BJ (cell line): ENCODE data around the gene CYP2U1. TPM values are rescaled to one million over a fixed set of nuclear protein-coding genes. Genes with fewer than 3 reads are reported as not detected.
A peak's percentile ranks its signal among the peaks of the same experiment; 100 is the strongest.

ENCODE experiments used
- CTCF ChIA-PET: fragments of 350-600 bp; formaldehyde crosslinking; extraction: SDS; loops from one replicate; lab custom pipeline; 2021; ENCODE audit warnings: antibody characterized with exemption, inconsistent platforms; lab: Yijun Ruan, JAX
- POLR2A ChIA-PET: fragments of 300-600 bp; sonication (Branson Sonifier 250); formaldehyde crosslinking; extraction: SDS; loops from one replicate; lab custom pipeline; 2021; ENCODE audit warnings: antibody characterized with exemption; lab: Charles Lee
- DNase-seq: peaks from one replicate; pipeline ENCODE4 v3.0.0-alpha.2; 2011; ENCODE audit warnings: low read depth
- H3K27me3 ChIP-seq: 2 replicates; pipeline ENCODE4 v1.6.0; 2011; ENCODE audit warnings: low read length; ENCODE audit not compliant: control insufficient read depth, insufficient read depth
- H3K36me3 ChIP-seq: 2 replicates; pipeline ENCODE4 v1.5.1; 2011; ENCODE audit warnings: low read length; ENCODE audit not compliant: control insufficient read depth, insufficient read depth
- H3K4me3 ChIP-seq: 2 replicates; pipeline ENCODE4 v1.5.1; 2011; ENCODE audit warnings: low read depth, mild to moderate bottlenecking, control low read depth, low read length
- polyA plus RNA-seq: library from polyadenylated mRNA; depleted of rRNA; stranded (reverse); fragments of >200 nt; gene quantifications from 2 replicates; pipeline ENCODE4 v1.2.3, GENCODE V29; 2011
- TF ChIP-seq, protein P1 (sequence below): IDR thresholded peaks from 2 replicates; pipeline ENCODE4 v1.5.1; 2011; ENCODE audit warnings: low read depth, mild to moderate bottlenecking, control low read depth, inconsistent platforms, low read length, moderate library complexity; ENCODE audit not compliant: insufficient read depth

CYP2U1 gene
- polyA plus RNA-seq, 1 experiment = 7.6 TPM

- TF ChIP-seq, protein P1, sequence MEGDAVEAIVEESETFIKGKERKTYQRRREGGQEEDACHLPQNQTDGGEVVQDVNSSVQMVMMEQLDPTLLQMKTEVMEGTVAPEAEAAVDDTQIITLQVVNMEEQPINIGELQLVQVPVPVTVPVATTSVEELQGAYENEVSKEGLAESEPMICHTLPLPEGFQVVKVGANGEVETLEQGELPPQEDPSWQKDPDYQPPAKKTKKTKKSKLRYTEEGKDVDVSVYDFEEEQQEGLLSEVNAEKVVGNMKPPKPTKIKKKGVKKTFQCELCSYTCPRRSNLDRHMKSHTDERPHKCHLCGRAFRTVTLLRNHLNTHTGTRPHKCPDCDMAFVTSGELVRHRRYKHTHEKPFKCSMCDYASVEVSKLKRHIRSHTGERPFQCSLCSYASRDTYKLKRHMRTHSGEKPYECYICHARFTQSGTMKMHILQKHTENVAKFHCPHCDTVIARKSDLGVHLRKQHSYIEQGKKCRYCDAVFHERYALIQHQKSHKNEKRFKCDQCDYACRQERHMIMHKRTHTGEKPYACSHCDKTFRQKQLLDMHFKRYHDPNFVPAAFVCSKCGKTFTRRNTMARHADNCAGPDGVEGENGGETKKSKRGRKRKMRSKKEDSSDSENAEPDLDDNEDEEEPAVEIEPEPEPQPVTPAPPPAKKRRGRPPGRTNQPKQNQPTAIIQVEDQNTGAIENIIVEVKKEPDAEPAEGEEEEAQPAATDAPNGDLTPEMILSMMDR = no peak
- Histone ChIP-seq H3K4me3 (no peak overlapping the region), H3K36me3 (no peaks in the 10 kb centered on the region), H3K27me3 (no peaks in the 10 kb centered on the region; the same call in 1 of the 2 replicates)
- ChIA-PET CTCF (no interaction called here), POLR2A (no interaction called here)
- DNase-seq = no peak
These were observed 37.9 kb upstream of the CYP2U1 start for GRCh38 chr4:107893171-107894137.

DNA sequence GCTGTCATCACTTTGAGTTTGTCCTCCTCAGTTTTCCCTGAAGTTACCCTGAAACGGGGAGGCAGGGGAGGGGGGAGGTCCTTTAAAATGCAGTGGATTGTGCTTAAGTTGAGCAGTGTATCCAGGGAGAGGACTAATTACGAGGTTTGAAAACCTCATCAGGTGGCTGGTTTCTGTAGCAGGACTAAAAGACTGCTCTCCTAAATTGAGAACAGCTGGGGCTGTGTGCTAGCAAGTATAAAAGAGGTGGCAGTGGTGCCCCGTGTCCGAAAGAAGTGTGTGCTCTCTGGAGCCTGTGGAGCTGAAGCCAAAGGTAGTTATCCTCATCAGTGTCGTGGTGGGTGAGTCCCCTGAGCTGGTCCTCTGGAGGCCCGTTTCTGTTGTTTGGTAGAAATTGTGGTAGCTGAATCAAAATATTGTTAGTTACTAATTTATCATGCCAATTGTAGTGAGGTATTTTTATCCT lies 37.2 kb upstream of the CYP2U1 start:
- H3K27me3 ChIP-seq = no peaks in the 10 kb centered on the region; the same call in 1 of the 2 replicates
- ChIA-PET POLR2A (no interaction called here), CTCF (interaction anchor here (0.8 to 1.0 kb wide), 2 partner anchors 38 to 136 kb away, joined by 3 to 4 read pairs; no protein-coding TSS in a partner anchor)
- no peak for DNase-seq
- H3K36me3 ChIP-seq = no peaks in the 10 kb centered on the region
- no peak overlapping the region for H3K4me3 ChIP-seq
- TF ChIP-seq, protein P1 = no peak

DNA sequence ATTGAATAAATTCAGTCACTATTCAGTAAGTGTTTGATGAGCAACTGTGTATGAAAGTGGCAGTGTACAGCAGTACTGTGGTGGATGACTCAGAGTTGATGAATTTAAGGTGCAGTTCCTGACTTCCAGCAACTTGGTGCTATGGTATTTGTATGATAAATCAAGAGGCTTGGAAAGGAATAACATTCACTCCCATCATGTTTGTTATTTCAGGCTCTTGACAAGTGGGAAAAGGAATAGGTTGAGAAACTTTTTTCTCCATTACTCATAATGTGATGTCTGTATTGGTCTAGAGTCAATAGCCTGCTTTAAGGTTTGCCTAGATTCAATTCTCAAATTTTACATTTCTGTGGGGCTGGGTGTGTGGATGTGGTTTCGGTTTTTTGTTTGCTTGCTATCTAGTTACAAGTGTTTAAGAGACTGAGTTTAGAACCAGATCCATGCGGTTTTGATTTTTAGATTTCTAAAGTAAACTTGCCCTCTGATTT lies 35.1 kb upstream of the CYP2U1 start:
- POLR2A ChIA-PET = no interaction called here
- Histone ChIP-seq H3K4me3 (no peak overlapping the region), H3K36me3 (no peaks in the 10 kb centered on the region), H3K27me3 (no peaks in the 10 kb centered on the region; the same call in 1 of the 2 replicates)
- CTCF ChIA-PET = interaction anchor here (1.0 to 1.8 kb wide), 2 partner anchors 9 to 17 kb away, joined by 3 to 4 read pairs; no protein-coding TSS in a partner anchor
- TF ChIP-seq, protein P1 = no peak
- DNase-seq = peak; percentile 88

DNA sequence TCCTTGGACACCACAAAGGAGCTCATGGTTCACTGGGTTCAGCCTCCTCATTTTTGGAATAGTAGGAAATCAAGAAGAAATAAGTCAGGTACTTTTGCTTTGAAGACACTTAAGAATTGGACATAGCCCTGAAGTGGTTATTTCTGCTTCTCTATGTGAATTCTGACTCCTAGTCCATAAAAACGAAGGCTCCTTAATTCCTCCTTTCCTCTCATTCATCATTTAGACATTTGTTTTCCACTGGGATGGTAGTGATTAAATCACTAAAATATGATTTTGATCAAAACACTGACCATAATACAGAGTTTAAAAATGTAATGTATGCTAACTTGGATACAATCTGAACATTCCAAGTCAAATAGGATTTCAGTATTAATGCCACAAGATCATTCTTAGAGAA lies 34.7 kb upstream of the CYP2U1 start:
- H3K27me3 ChIP-seq = no peaks in the 10 kb centered on the region; the same call in 1 of the 2 replicates
- peak; percentile 4 for DNase-seq
- no peak overlapping the region for H3K4me3 ChIP-seq
- no peaks in the 10 kb centered on the region for H3K36me3 ChIP-seq
- TF ChIP-seq, protein P1 = no peak
- CTCF ChIA-PET = interaction anchor here (1.0 to 1.2 kb wide), 2 partner anchors 9 to 16 kb away, joined by 3 read pairs; no protein-coding TSS in a partner anchor
- POLR2A ChIA-PET = no interaction called here

DNA sequence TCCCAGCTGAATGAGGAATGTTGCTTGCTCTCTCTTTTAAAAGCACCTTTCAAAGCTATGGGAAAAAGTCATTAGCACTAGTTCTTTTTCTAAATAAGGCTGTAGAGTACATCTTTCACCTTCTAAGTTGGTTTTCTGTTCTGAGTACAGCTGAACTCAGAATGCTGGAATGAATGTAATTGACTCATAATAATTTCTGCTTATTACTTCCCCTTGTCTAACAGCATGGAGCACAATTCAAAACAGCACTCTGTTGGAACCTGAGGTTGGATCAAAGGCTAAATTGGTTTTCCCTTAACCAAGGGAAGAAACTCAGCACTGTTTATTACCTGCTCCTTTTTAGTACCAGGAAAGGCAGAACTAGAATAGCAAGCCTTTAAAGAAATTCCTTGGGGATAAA lies 33.5 kb upstream of the CYP2U1 start:
- H3K4me3 ChIP-seq = no peak overlapping the region
- no peak for DNase-seq
- no peaks in the 10 kb centered on the region; the same call in 1 of the 2 replicates for H3K27me3 ChIP-seq
- TF ChIP-seq, protein P1 = no peak
- POLR2A ChIA-PET = no interaction called here
- H3K36me3 ChIP-seq = no peaks in the 10 kb centered on the region
- CTCF ChIA-PET = interaction anchor here (1.2 to 1.6 kb wide), 5 partner anchors 8 to 160 kb away, joined by 3 to 4 read pairs (median 3); no protein-coding TSS in a partner anchor
